ENCODE measurements around the gene ATG7. TPM values are rescaled to one million over a fixed set of nuclear protein-coding genes. Genes with fewer than 3 reads are reported as not detected.
"Not testable (repeated sequence)": the region's sequence is repeated elsewhere in the genome, so short reads cannot be mapped to it uniquely, and the experiment has no call there.

ATG7 gene
- total and polyA plus RNA-seq, 10 of the 15 experiments (the other 5 are each of a cell fraction or from before 2014, with no cell fraction given): 13.5 to 49.5 (median 26.4) TPM

DNA sequence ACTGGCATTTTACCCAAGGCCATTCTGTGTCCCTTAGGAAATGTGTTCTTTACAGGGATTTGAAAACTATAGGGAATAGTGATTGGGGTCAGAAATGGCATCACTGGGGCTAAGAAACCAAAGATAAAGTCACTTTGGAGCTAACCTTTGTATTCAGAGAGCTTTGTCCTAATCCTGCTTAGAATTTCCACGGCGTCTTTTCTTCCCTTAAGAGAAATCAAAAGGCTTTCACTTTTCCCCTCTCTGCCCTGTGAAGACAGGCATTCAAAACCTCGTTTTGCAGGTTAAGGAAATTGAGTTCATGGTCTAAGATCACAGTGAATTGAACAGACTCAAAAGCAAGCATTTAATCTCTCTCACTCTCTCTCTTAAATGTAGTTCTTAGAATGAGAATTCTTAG is 189.0 kb downstream of the ATG7 start:
- Histone ChIP-seq H3K9ac (ENCODE audit: control insufficient read depth, insufficient read depth, low read length) (no peak overlapping the region), H3K79me2 (ENCODE audit: control insufficient read depth, insufficient read depth, low read length) (no peaks in the 10 kb centered on the region), H4K20me1 (ENCODE audit: control insufficient read depth, insufficient read depth) (no peaks in the 10 kb centered on the region), H3K36me3 (ENCODE audit: control insufficient read depth in 2 of 2, insufficient read depth in 2 of 2, low read length in 1 of 2) (no peaks in the 10 kb centered on the region), H2AFZ (ENCODE audit: control insufficient read depth, low read depth, low read length) (no peak overlapping the region), H3K4me1 (ENCODE audit: control insufficient read depth, insufficient read depth, low read length) (no peaks in the 10 kb centered on the region), H3K4me2 (ENCODE audit: control insufficient read depth, insufficient read depth) (no peak overlapping the region), H3K4me3 (no peak overlapping the region), H3K9me3 (replicated peaks; ENCODE audit: control insufficient read depth, insufficient read depth, low read length) (no peaks in the 10 kb centered on the region), H3K27ac (ENCODE audit: control insufficient read depth, insufficient read depth) (no peak overlapping the region), H3K27me3 (replicated peaks in 1 of 2; ENCODE audit: control insufficient read depth in 2 of 2, insufficient read depth in 2 of 2, low read length in 1 of 2) (no peaks in the 10 kb centered on the region)
- in situ Hi-C loops (cut with MboI) (no loop called here), intact Hi-C loops (cut with micrococcal nuclease; ENCODE audit: unreplicated experiment) (no loop called here)
- DNase-seq (ENCODE audit: low read depth, low spot score) (no peak), ATAC-seq (no peak), FAIRE-seq (no peak)
- POLR2A ChIA-PET: interaction anchor here (0.6 kb wide), 1 partner anchor 9 kb away, joined by 3 read pairs; no protein-coding TSS in a partner anchor
- WGBS (ENCODE audit: insufficient coverage, insufficient replicate concordance, low lambda C conversion rate, missing lambda C conversion rate): 61% methylated on average over 3 of the region's 3 CpGs
- RAD21 ChIA-PET (ENCODE audit: unreplicated experiment): no interaction called here
- TF ChIP-seq RCOR1 (conservative IDR thresholded peaks at IDR 0.05; ENCODE audit: low read depth, low read length) (no peak), NR2C1 (IDR thresholded peaks at IDR 0.05) (no peak), ATF7 (IDR thresholded peaks at IDR 0.05; ENCODE audit: low read depth) (no peak), TARDBP (IDR thresholded peaks at IDR 0.05; ENCODE audit: borderline replicate concordance) (no peak), RUNX3 (IDR thresholded peaks at IDR 0.05; ENCODE audit: low read length) (no peak), CREM (IDR thresholded peaks at IDR 0.05; ENCODE audit: low read depth) (no peak), ZNF274 (IDR thresholded peaks at IDR 0.05; ENCODE audit: insufficient read depth, insufficient read length) (no peak), DPF2 (IDR thresholded peaks at IDR 0.05) (no peak), MTA3 (IDR thresholded peaks at IDR 0.05; ENCODE audit: borderline replicate concordance, low read length) (no peak), POLR2AphosphoS5 (IDR thresholded peaks at IDR 0.05; ENCODE audit: low read length) (no peak), PML (IDR thresholded peaks at IDR 0.05; ENCODE audit: low read length) (no peak), CHD1 (IDR thresholded peaks at IDR 0.05; ENCODE audit: low read depth, low read length) (no peak), SIX5 (IDR thresholded peaks at IDR 0.05; ENCODE audit: low read depth, low read length, severe bottlenecking) (no peak), RAD51 (IDR thresholded peaks at IDR 0.05) (no peak), POU2F2 (IDR thresholded peaks at IDR 0.05; ENCODE audit: borderline replicate concordance, low read depth, low read length) (no peak), RELA (IDR thresholded peaks at IDR 0.05; ENCODE audit: borderline replicate concordance, partially characterized antibody) (no peak), IRF4 (IDR thresholded peaks at IDR 0.05; ENCODE audit: low read depth, low read length) (no peak)
- no TSS peak for BruUV-seq (replicated peaks)
- SMC1A ChIA-PET (ENCODE audit: uncharacterized antibody, unreplicated experiment): no interaction called here
- CTCF ChIA-PET: interaction anchor here (0.8 kb wide), 1 partner anchor 183 kb away, joined by 3 read pairs; no protein-coding TSS in a partner anchor

- CTCF ChIA-PET; FAIRE-seq; H3K4me2 ChIP-seq (ENCODE audit: control insufficient read depth, insufficient read depth); H3K4me1 ChIP-seq (ENCODE audit: control insufficient read depth, insufficient read depth, low read length); H3K27ac ChIP-seq (ENCODE audit: control insufficient read depth, insufficient read depth); POLR2A ChIA-PET; H3K9me3 ChIP-seq (replicated peaks; ENCODE audit: control insufficient read depth, insufficient read depth, low read length); in situ Hi-C loops (cut with MboI); BruUV-seq (replicated peaks); H2AFZ ChIP-seq (ENCODE audit: control insufficient read depth, low read depth, low read length); H3K27me3 ChIP-seq (replicated peaks in 1 of 2; ENCODE audit: control insufficient read depth in 2 of 2, insufficient read depth in 2 of 2, low read length in 1 of 2); intact Hi-C loops (cut with micrococcal nuclease; ENCODE audit: unreplicated experiment); H3K4me3 ChIP-seq; H3K36me3 ChIP-seq (ENCODE audit: control insufficient read depth in 2 of 2, insufficient read depth in 2 of 2, low read length in 1 of 2); H4K20me1 ChIP-seq (ENCODE audit: control insufficient read depth, insufficient read depth); RAD21 ChIA-PET (ENCODE audit: unreplicated experiment); H3K79me2 ChIP-seq (ENCODE audit: control insufficient read depth, insufficient read depth, low read length); SMC1A ChIA-PET (ENCODE audit: uncharacterized antibody, unreplicated experiment); DNase-seq (ENCODE audit: low read depth, low spot score); H3K9ac ChIP-seq (ENCODE audit: control insufficient read depth, insufficient read depth, low read length); ATAC-seq: not testable (repeated sequence)
- WGBS (ENCODE audit: insufficient coverage, insufficient replicate concordance, low lambda C conversion rate, missing lambda C conversion rate): 98% methylated on average over 4 of the region's 4 CpGs
Observed at GRCh38 chr3:11462673-11463072, 190.5 kb downstream of the ATG7 start.
